Activated naive CD8-positive, alpha-beta T cell treated with anti-CD3 and anti-CD28 coated beads for 36 hours (primary cell): ENCODE results near the gene ITIH2. TPM values are rescaled to one million over a fixed set of nuclear protein-coding genes. Genes with fewer than 3 reads are reported as not detected.
"Not testable (repeated sequence)": the region's sequence is repeated elsewhere in the genome, so short reads cannot be mapped to it uniquely, and the experiment has no call there.

Experiments used
- DNase-seq: peaks from one replicate; pipeline ENCODE4 v3.0.0; 2021
- H3K27ac Mint-ChIP-seq: one replicate; pipeline ENCODE4 v1.8.0; 2022; ENCODE audit warnings: mild to moderate bottlenecking, moderate library complexity, mixed read lengths
- H3K27me3 Mint-ChIP-seq: one replicate; pipeline ENCODE4 v1.8.0; 2022; ENCODE audit warnings: mild to moderate bottlenecking, mixed read lengths
- H3K36me3 Mint-ChIP-seq: one replicate; pipeline ENCODE4 v1.8.0; 2021; ENCODE audit warnings: mild to moderate bottlenecking, mixed read lengths
- H3K4me1 Mint-ChIP-seq: one replicate; pipeline ENCODE4 v1.8.0; 2021; ENCODE audit warnings: mixed read lengths
- H3K4me3 Mint-ChIP-seq: one replicate; pipeline ENCODE4 v1.8.0; 2022; ENCODE audit warnings: mild to moderate bottlenecking, moderate library complexity, mixed read lengths
- H3K9me3 Mint-ChIP-seq: one replicate; pipeline ENCODE4 v1.8.0; 2022; ENCODE audit warnings: mixed read lengths
- total RNA-seq, 2 experiments: library from RNA; stranded (reverse); gene quantifications; one replicate each; pipeline ENCODE4 v1.2.3, GENCODE V29; 2021

ITIH2 gene
- total RNA-seq, 2 experiments from 2014 or later: not detected

- peaks cover 19% of the 10 kb centered on the region for H3K36me3 Mint-ChIP-seq
- H3K4me1 Mint-ChIP-seq: no peaks in the 10 kb centered on the region
- no peak overlapping the region for H3K27ac Mint-ChIP-seq
- no peaks in the 10 kb centered on the region for H3K9me3 Mint-ChIP-seq
- no peaks in the 10 kb centered on the region for H3K27me3 Mint-ChIP-seq
- DNase-seq: no peak
- H3K4me3 Mint-ChIP-seq: no peak overlapping the region
Observed at GRCh38 chr10:7750222-7750621, 47.1 kb downstream of the ITIH2 start.

GRCh38 chr10:7752251-7752650, 49.1 kb downstream of the ITIH2 start:
- no peaks in the 10 kb centered on the region for H3K4me1 Mint-ChIP-seq
- H3K4me3 Mint-ChIP-seq: no peak overlapping the region
- no peaks in the 10 kb centered on the region for H3K9me3 Mint-ChIP-seq
- no peak overlapping the region for H3K27ac Mint-ChIP-seq
- no peaks in the 10 kb centered on the region for H3K27me3 Mint-ChIP-seq
- no peak for DNase-seq
- H3K36me3 Mint-ChIP-seq: peaks cover 22% of the 10 kb centered on the region

GRCh38 chr10:7755103-7755502, 52.0 kb downstream of the ITIH2 start:
- no peak for DNase-seq
- Mint-ChIP-seq H3K27ac (no peak overlapping the region), H3K36me3 (peaks cover 28% of the 10 kb centered on the region), H3K9me3 (no peaks in the 10 kb centered on the region), H3K4me3 (no peak overlapping the region), H3K4me1 (no peaks in the 10 kb centered on the region), H3K27me3 (no peaks in the 10 kb centered on the region)

- H3K4me1 Mint-ChIP-seq: no peaks in the 10 kb centered on the region
- H3K27me3 Mint-ChIP-seq: no peaks in the 10 kb centered on the region
- no peaks in the 10 kb centered on the region for H3K9me3 Mint-ChIP-seq
- no peak overlapping the region for H3K27ac Mint-ChIP-seq
- no peak overlapping the region for H3K4me3 Mint-ChIP-seq
- DNase-seq: peak; percentile 12
- peaks cover 28% of the 10 kb centered on the region for H3K36me3 Mint-ChIP-seq
Observed at GRCh38 chr10:7756360-7756992, 53.4 kb downstream of the ITIH2 start.

- Mint-ChIP-seq H3K4me3 (no peak overlapping the region), H3K27me3 (no peaks in the 10 kb centered on the region), H3K27ac (no peak overlapping the region), H3K4me1 (no peaks in the 10 kb centered on the region), H3K36me3 (peaks cover 16% of the 10 kb centered on the region), H3K9me3 (no peaks in the 10 kb centered on the region)
- no peak for DNase-seq
Observed at GRCh38 chr10:7763929-7764328, 60.8 kb downstream of the ITIH2 start.

GRCh38 chr10:7766241-7766640, 63.1 kb downstream of the ITIH2 start:
- H3K9me3 Mint-ChIP-seq: no peaks in the 10 kb centered on the region
- H3K4me1 Mint-ChIP-seq: no peaks in the 10 kb centered on the region
- H3K27ac Mint-ChIP-seq: no peak overlapping the region
- no peak overlapping the region for H3K4me3 Mint-ChIP-seq
- peaks cover 17% of the 10 kb centered on the region for H3K36me3 Mint-ChIP-seq
- no peaks in the 10 kb centered on the region for H3K27me3 Mint-ChIP-seq
- DNase-seq: no peak

- Mint-ChIP-seq H3K27ac (no peak overlapping the region), H3K4me1 (no peaks in the 10 kb centered on the region), H3K27me3 (no peaks in the 10 kb centered on the region), H3K4me3 (no peak overlapping the region), H3K9me3 (no peaks in the 10 kb centered on the region), H3K36me3 (peaks cover 16% of the 10 kb centered on the region)
- DNase-seq: no peak
Observed at GRCh38 chr10:7767209-7767608, 64.1 kb downstream of the ITIH2 start.

GRCh38 chr10:7768417-7768816, 65.3 kb downstream of the ITIH2 start:
- H3K36me3 Mint-ChIP-seq: peaks cover 15% of the 10 kb centered on the region
- H3K27me3 Mint-ChIP-seq: no peaks in the 10 kb centered on the region
- no peak overlapping the region for H3K27ac Mint-ChIP-seq
- H3K9me3 Mint-ChIP-seq: no peaks in the 10 kb centered on the region
- no peaks in the 10 kb centered on the region for H3K4me1 Mint-ChIP-seq
- no peak for DNase-seq
- no peak overlapping the region for H3K4me3 Mint-ChIP-seq

- Mint-ChIP-seq H3K4me1 (no peaks in the 10 kb centered on the region), H3K4me3 (no peak overlapping the region), H3K9me3 (no peaks in the 10 kb centered on the region), H3K36me3 (peaks cover 26% of the 10 kb centered on the region), H3K27me3 (no peaks in the 10 kb centered on the region), H3K27ac (no peak overlapping the region)
- DNase-seq: no peak
Observed at GRCh38 chr10:7773845-7774801, 71.0 kb downstream of the ITIH2 start.

- DNase-seq: no peak
- peaks cover 37% of the 10 kb centered on the region for H3K36me3 Mint-ChIP-seq
- H3K4me3 Mint-ChIP-seq: no peak overlapping the region
- no peaks in the 10 kb centered on the region for H3K9me3 Mint-ChIP-seq
- H3K27me3 Mint-ChIP-seq: no peaks in the 10 kb centered on the region
- no peak overlapping the region for H3K27ac Mint-ChIP-seq
- peaks cover 2% of the 10 kb centered on the region for H3K4me1 Mint-ChIP-seq
Observed at GRCh38 chr10:7776777-7777176, 73.7 kb downstream of the ITIH2 start.

- peaks cover 17% of the 10 kb centered on the region for H3K4me1 Mint-ChIP-seq
- H3K36me3 Mint-ChIP-seq: peaks cover 28% of the 10 kb centered on the region
- H3K27ac Mint-ChIP-seq, H3K27me3 Mint-ChIP-seq, DNase-seq, H3K9me3 Mint-ChIP-seq, H3K4me3 Mint-ChIP-seq: not testable (repeated sequence)
Observed at GRCh38 chr10:7782194-7782593, 79.1 kb downstream of the ITIH2 start.

- Mint-ChIP-seq H3K36me3 (peaks cover 19% of the 10 kb centered on the region), H3K9me3 (no peaks in the 10 kb centered on the region), H3K4me1 (peaks cover 28% of the 10 kb centered on the region), H3K27ac (no peak overlapping the region), H3K4me3 (no peak overlapping the region), H3K27me3 (no peaks in the 10 kb centered on the region)
- DNase-seq: no peak
Observed at GRCh38 chr10:7786430-7786829, 83.3 kb downstream of the ITIH2 start.

- no peak overlapping the region for H3K4me3 Mint-ChIP-seq
- H3K27ac Mint-ChIP-seq: no peak overlapping the region
- peaks cover 36% of the 10 kb centered on the region for H3K4me1 Mint-ChIP-seq
- H3K27me3 Mint-ChIP-seq: no peaks in the 10 kb centered on the region
- peaks cover 27% of the 10 kb centered on the region for H3K36me3 Mint-ChIP-seq
- no peak for DNase-seq
- H3K9me3 Mint-ChIP-seq: no peaks in the 10 kb centered on the region
Observed at GRCh38 chr10:7787150-7787856, 84.2 kb downstream of the ITIH2 start.

GRCh38 chr10:7787857-7788638, 84.9 kb downstream of the ITIH2 start, which contains the start of the genes ATP5F1C and KIN:
ATP5F1C (plus strand) TSS chr10:7788177; CDS start chr10:7788208, 31 bp downstream.
KIN (minus strand) TSS chr10:7787993; CDS start chr10:7787933, 60 bp downstream.
- peaks cover 40% of the 10 kb centered on the region for H3K4me1 Mint-ChIP-seq
- no peak within 1 kb of the TSS for H3K27ac Mint-ChIP-seq
- H3K27me3 Mint-ChIP-seq: no peaks in the 10 kb centered on the region
- peaks cover 29% of the 10 kb centered on the region for H3K36me3 Mint-ChIP-seq
- DNase-seq: peak; percentile 96
- H3K4me3 Mint-ChIP-seq: no peak within 1 kb of the TSS
- no peaks in the 10 kb centered on the region for H3K9me3 Mint-ChIP-seq
